ENCODE results near the gene POTEH.
"Not testable (repeated sequence)": the region's sequence is repeated elsewhere in the genome, so short reads cannot be mapped to it uniquely, and the experiment has no call there.

POTEH gene

DNA sequence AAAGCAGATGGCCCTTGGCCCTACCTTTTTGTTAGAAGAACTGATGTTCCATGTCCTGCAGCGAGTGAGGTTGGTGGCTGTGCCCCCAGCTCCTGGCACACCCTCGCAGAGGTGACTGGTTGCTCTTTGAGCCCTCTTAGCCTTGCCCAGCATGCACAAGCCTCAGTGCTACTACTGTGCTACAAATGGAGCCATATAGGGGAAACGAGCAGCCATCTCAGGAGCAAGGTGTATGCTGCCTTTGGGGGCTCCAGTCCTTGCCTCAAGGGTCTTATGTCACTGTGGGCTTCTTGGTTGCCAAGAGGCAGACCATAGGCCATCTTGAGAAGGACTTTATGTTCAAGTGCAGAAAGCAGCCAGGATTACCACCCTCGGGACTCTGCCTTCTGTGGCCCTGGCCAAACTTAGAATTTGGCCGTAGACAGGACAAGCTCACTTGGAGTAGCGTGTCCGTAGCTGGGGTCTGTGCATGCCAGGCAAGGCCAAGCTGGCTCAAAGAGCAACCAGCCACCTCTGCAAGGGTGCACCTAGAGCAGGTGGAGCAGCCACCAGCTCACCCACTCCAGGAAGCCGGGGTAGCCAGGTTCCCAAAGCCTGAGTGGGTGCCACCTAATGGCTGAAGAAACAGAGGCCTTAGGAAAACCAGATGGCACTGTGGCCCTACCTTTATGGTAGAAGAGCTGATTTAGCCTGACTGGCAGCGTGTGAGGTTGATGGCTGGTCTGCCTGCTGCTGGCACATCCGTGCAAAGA is 48.5 kb downstream of the POTEH start:
- FAIRE-seq = not testable (repeated sequence)

GRCh38 chr22:15738909-15739391 is 49.1 kb downstream of the POTEH start:
- not testable (repeated sequence) for FAIRE-seq

DNA sequence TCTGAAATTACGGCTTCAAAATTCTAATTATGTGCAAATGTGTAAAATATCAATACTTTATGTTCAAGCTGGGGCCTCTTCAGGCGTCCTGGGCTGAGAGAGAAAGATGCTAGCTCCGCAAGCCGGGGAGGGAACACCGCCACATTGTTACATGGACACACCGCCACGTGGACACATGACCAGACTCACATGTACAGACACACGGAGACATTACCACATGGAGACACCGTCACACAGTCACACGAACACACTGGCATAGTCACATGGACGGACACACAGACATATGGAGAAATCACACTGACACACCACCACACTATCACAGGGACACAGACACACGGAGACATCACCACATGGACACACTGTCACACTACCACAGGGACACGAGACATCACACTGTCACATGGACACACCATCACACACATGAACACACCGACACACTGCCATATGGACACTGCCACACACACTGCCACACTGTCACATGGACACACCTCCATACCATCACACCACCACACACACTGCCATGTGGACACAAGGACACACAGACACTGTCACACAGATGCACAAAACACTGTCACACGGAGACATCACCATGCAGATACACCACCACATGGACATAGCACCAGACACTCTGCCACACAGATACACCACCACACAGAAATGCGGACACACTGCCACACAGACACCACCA is 58.0 kb downstream of the POTEH start:
- not testable (repeated sequence) for FAIRE-seq

DNA sequence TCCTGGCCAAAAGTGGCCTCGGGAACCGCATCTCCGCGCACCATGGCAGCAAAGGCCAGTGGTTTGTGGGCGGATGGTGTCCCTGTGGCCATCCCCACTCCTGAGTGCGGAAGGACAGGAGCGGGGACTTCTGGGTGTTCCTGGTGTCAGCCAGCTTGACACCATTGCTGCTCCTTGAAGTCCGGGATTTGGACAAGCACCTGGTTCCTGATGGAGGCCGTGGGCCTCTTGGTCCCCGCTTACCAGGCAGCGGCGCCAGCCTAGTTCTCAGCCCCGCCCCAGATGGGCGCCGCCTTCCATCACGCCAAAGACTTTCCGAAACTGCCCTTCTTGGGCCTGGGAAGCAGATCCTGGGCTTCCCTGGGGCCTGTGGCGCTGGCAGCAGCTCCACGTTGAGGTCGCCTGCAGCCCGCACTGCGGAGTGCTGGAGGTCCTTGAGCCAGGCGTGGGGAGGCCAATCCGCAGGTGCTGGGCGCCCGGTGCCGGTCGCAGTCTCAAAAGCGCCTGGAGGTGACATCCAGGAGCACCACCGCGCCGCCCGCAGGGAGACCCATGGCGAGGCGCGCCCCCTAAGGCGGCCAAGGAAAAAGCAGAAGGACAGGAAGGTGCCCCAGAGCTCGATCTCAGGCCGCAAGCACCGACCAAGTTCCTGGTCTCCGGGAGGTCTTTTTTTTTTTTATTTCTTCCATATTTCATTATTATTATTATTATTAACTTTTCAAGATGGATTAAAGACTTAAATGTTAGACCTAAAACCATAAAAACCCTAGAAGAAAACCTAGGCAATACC is 59.5 kb downstream of the POTEH start:
- FAIRE-seq = not testable (repeated sequence)

DNA sequence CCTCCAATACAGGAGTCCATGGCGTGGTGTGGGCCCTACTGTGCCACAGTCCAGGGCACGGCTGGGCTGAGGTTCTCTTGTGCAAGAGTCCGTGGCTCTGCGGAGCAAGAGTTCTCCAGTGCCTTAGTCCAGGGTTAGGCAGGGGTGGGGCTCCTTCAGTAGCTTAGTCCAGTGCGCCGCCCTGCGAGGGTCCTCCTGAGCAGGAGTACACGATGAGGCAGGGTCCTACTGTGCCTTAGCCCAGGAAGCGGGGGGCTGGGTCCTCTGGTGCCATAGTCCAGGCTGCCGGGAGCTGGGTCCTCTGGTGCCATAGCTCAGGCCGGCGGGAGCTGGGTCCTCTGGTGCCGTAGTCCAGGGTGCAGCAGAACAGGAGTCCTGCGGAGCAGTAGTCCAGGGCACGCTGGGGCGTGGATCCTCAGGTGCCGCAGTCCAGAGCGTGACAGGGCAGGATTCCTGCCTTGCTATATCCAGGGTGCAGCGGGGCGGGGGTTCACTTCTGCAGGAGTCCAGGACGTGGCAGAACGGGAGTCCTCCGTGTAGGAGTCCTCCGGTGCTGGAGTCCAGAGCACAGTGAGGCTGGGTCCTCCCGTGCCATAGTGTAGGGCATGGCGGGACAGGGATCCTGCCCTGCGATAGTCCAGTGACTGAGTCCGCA is 69.7 kb downstream of the POTEH start:
- not testable (repeated sequence) for FAIRE-seq

DNA sequence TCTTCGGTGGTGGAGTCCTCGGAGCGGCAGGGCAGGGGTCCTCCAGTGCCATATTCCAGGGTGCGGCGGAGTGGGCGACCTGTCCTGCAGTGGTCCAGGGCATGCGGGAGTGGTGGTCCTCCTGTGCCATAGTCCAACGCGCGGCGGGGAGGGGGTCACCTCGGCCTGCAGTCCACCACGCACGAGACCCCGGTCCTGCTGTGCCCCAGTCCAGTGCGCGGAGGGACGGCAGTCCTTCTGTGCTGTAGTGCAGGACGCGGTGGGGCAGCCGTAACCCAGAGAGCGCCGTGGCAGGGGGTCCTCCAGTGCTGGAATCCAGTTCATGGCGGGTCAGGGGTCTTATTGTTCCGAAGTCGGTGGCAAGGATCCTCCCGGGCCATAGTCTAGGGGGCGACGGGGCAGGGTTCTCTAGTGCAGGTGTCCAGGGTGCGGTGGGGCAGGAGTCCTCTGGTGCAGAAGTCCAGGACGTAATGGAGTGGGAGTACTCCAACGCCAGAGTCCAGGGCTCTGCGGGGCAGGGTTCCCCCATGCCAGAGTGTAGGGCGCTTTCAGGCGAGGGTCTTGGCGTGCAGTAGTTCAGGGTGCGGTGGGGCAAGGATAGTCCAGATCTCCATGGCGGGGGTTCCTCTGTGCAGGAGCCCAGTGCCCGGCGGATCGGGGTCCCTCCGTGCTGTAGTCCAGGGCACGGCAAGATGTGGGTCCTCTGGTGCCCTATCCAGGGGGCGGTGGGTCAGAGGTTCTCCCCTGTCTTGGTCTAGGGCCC is 70.7 kb downstream of the POTEH start:
- not testable (repeated sequence) for FAIRE-seq

GRCh38 chr22:15761151-15761777 is 71.4 kb downstream of the POTEH start:
- FAIRE-seq = not testable (repeated sequence)

GRCh38 chr22:15763559-15763958 is 73.7 kb downstream of the POTEH start:
- not testable (repeated sequence) for FAIRE-seq

Measured in A204.1 (cell line).